Measurements from ENCODE around the gene JAM3.
"Not testable (repeated sequence)": the region's sequence is repeated elsewhere in the genome, so short reads cannot be mapped to it uniquely, and the experiment has no call there.

Gene JAM3

GRCh38 chr11:134171951-134172350 is 103.1 kb downstream of the JAM3 start:
- DNase-seq (ENCODE audit: low read depth in 1 of 2, low spot score in 1 of 2): no peak

GRCh38 chr11:134173296-134173695 is 104.4 kb downstream of the JAM3 start:
- DNase-seq (ENCODE audit: low read depth in 1 of 2, low spot score in 1 of 2): no peak

- DNase-seq (ENCODE audit: low read depth in 1 of 2, low spot score in 1 of 2): no peak
Observed at GRCh38 chr11:134176284-134176683, 107.4 kb downstream of the JAM3 start.

GRCh38 chr11:134178032-134178674 is 109.3 kb downstream of the JAM3 start:
- no peak for DNase-seq (ENCODE audit: low read depth in 1 of 2, low spot score in 1 of 2)

GRCh38 chr11:134181707-134182106 is 112.8 kb downstream of the JAM3 start:
- DNase-seq (ENCODE audit: low read depth in 1 of 2, low spot score in 1 of 2): no peak

GRCh38 chr11:134188092-134188491 is 119.2 kb downstream of the JAM3 start:
- DNase-seq (ENCODE audit: low read depth in 1 of 2, low spot score in 1 of 2): not testable (repeated sequence)

GRCh38 chr11:134196756-134197155 is 127.9 kb downstream of the JAM3 start:
- no peak for DNase-seq (ENCODE audit: low read depth in 1 of 2, low spot score in 1 of 2)

- DNase-seq (ENCODE audit: low read depth in 1 of 2, low spot score in 1 of 2): no peak
Observed at GRCh38 chr11:134199531-134199930, 130.7 kb downstream of the JAM3 start.

- DNase-seq (ENCODE audit: low read depth in 1 of 2, low spot score in 1 of 2): no peak
Observed at GRCh38 chr11:134200688-134201087, 131.8 kb downstream of the JAM3 start.

Data from activated T-helper 1 cell treated with anti-CD3 and anti-CD28 coated beads, Interleukin-2, amount 50 U/mL, for 16 hours (primary cell).